ENCODE results near the gene IDH3B. TPM values are rescaled to one million over a fixed set of nuclear protein-coding genes. Genes with fewer than 3 reads are reported as not detected.
"Not testable (repeated sequence)": the region's sequence is repeated elsewhere in the genome, so short reads cannot be mapped to it uniquely, and the experiment has no call there.

Gene IDH3B
- total RNA-seq, 1 donor from 2014 or later, result 65.5 TPM

DNA sequence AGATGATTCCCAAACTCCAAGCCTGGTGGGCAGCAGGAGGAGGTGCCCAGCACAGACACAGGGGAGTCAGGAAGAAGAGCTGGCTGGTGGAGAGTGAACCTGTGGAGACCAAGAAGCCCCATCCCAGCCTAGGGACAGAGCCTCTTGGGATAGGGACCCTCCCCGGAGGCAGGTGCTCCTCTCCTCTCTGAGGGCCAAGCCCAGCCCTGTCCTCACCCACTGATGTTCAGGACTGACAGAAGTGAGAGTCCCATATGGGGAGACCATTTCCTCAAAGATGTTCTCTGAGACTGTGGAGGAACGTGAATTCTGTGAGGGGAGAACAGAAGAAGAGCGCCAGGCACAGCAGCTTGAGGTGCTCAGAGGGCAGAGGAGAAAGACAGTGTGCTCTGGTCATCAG, 26.2 kb upstream of the IDH3B start:
- DNase-seq (no peak), ATAC-seq (no peak)
- intact Hi-C loops (cut with DNase I), result no loop called here
- H3K4me1 ChIP-seq, result peaks cover 17% of the 10 kb centered on the region
- no peak overlapping the region for H3K27ac ChIP-seq
- H3K9me3 ChIP-seq, result no peaks in the 10 kb centered on the region
- H3K27me3 ChIP-seq, result peaks cover 22% of the 10 kb centered on the region
- TF ChIP-seq, protein P1, sequence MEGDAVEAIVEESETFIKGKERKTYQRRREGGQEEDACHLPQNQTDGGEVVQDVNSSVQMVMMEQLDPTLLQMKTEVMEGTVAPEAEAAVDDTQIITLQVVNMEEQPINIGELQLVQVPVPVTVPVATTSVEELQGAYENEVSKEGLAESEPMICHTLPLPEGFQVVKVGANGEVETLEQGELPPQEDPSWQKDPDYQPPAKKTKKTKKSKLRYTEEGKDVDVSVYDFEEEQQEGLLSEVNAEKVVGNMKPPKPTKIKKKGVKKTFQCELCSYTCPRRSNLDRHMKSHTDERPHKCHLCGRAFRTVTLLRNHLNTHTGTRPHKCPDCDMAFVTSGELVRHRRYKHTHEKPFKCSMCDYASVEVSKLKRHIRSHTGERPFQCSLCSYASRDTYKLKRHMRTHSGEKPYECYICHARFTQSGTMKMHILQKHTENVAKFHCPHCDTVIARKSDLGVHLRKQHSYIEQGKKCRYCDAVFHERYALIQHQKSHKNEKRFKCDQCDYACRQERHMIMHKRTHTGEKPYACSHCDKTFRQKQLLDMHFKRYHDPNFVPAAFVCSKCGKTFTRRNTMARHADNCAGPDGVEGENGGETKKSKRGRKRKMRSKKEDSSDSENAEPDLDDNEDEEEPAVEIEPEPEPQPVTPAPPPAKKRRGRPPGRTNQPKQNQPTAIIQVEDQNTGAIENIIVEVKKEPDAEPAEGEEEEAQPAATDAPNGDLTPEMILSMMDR (IDR thresholded peaks at IDR 0.05), result no peak
- H3K4me3 ChIP-seq, result no peak overlapping the region
- no peaks in the 10 kb centered on the region for H3K36me3 ChIP-seq

DNA sequence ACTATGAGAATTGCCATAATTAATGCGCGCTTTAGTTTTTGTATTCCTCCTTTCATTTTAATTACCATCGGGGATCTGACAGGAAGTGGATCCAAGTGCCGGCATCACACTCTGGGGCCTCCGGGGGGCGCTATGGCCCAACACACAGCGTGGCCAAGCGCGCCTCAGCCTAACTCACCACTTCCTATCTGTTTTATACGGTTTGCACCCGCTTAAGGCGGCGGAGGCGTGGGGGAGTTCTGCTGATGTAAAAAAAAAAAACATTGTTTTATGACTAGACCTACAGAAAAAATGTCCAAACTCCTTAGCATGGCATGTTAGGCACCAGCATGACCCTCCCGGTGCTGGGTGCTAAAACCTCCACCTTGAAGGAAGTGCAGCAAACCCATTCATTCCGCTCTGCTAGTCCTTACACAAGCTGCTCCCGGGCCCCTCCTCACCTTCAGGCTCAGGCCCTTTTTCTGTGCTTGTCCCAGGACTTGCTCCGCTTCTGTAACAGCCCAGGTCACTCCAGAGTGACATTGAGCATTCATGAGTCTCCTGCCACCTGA, 24.1 kb upstream of the IDH3B start:
- peaks cover 8% of the 10 kb centered on the region for H3K27me3 ChIP-seq
- intact Hi-C loops (cut with DNase I), result no loop called here
- DNase-seq (peak; percentile 76), ATAC-seq (peak; percentile 80)
- H3K27ac ChIP-seq, result no peak overlapping the region
- H3K4me3 ChIP-seq, result no peak overlapping the region
- no peaks in the 10 kb centered on the region for H3K36me3 ChIP-seq
- peaks cover 6% of the 10 kb centered on the region for H3K4me1 ChIP-seq
- TF ChIP-seq, protein P1 (IDR thresholded peaks at IDR 0.05), result peak; percentile 60
- H3K9me3 ChIP-seq, result no peaks in the 10 kb centered on the region

DNA sequence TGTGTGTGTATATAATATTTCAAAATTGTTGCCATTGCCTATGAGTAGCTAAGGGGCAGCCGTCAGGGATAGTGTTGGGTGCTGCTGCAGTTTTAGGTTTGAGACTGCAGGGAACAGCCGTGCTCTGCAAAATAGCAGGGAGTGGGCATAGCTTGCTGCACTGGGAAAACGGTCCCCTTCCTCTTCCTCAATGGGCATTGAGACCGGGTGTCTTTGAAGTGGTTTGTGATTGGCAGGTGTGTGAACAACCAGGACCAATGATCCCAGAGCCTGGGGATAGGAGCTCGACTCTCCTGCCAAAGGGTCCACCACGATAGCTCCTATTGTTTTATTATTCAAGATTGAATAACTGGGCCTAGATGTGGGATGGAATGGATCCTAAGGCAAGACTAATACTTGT, 23.5 kb upstream of the IDH3B start:
- Histone ChIP-seq H3K36me3 (no peaks in the 10 kb centered on the region), H3K9me3 (no peaks in the 10 kb centered on the region), H3K4me3 (no peak overlapping the region), H3K27ac (no peak overlapping the region), H3K4me1 (peaks cover 6% of the 10 kb centered on the region), H3K27me3 (peaks cover 8% of the 10 kb centered on the region)
- DNase-seq (no peak), ATAC-seq (no peak)
- intact Hi-C loops (cut with DNase I), result no loop called here
- TF ChIP-seq, protein P1 (IDR thresholded peaks at IDR 0.05), result no peak

GRCh38 chr20:2684817-2685216, 20.8 kb upstream of the IDH3B start:
- not testable (repeated sequence) for H3K9me3 ChIP-seq

GRCh38 chr20:2682040-2682439, 18.0 kb upstream of the IDH3B start:
- H3K27ac ChIP-seq; ATAC-seq; H3K4me1 ChIP-seq; H3K9me3 ChIP-seq; H3K27me3 ChIP-seq; DNase-seq; H3K36me3 ChIP-seq; intact Hi-C loops (cut with DNase I); H3K4me3 ChIP-seq: not testable (repeated sequence)

More at GRCh38 chr20:2684817-2685216, 20.8 kb upstream of the IDH3B start:
- H3K27me3 ChIP-seq; H3K36me3 ChIP-seq; H3K4me1 ChIP-seq; intact Hi-C loops (cut with DNase I); H3K4me3 ChIP-seq; DNase-seq; H3K27ac ChIP-seq: not testable (repeated sequence)
- peak; percentile 59 for ATAC-seq

GRCh38 chr20:2680046-2680445, 16.0 kb upstream of the IDH3B start:
- ATAC-seq, result no peak
- Histone ChIP-seq H3K4me1 (no peaks in the 10 kb centered on the region), H3K27me3 (no peaks in the 10 kb centered on the region), H3K27ac (no peak overlapping the region), H3K9me3 (no peaks in the 10 kb centered on the region), H3K36me3 (no peaks in the 10 kb centered on the region), H3K4me3 (no peak overlapping the region)
- intact Hi-C loops (cut with DNase I), result no loop called here
- DNase-seq, result no peak
- TF ChIP-seq, protein P1 (IDR thresholded peaks at IDR 0.05), result no peak

DNA sequence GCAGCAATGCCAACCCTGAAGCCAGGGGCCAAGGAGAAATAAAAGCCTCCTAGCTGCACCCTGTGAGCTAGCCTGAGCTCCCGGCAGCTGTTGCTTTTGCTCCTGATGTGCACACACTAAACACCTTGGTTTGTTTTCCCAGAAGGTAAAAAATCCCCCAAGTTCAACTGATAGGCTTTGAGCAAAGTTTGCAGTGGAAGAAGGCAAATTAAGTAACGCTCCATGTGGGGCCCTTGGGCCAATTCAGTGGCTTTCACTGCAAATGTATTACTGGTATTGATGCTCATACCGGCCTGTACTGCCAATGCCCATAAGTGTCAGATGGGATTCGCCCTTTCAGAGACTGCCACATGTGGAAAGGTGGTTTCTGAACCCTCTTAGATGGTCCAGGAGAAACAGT, 9.4 kb upstream of the IDH3B start:
- Histone ChIP-seq H3K27me3 (no peaks in the 10 kb centered on the region), H3K36me3 (no peaks in the 10 kb centered on the region), H3K27ac (no peak overlapping the region), H3K9me3 (no peaks in the 10 kb centered on the region), H3K4me1 (no peaks in the 10 kb centered on the region), H3K4me3 (no peak overlapping the region)
- no peak for DNase-seq
- intact Hi-C loops (cut with DNase I), result no loop called here
- ATAC-seq, result no peak
- TF ChIP-seq, protein P1 (IDR thresholded peaks at IDR 0.05), result no peak
